Measurements from ENCODE around the gene YPEL5.
A peak's percentile ranks its signal among the peaks of the same experiment; 100 is the strongest.

The YPEL5 gene

DNA sequence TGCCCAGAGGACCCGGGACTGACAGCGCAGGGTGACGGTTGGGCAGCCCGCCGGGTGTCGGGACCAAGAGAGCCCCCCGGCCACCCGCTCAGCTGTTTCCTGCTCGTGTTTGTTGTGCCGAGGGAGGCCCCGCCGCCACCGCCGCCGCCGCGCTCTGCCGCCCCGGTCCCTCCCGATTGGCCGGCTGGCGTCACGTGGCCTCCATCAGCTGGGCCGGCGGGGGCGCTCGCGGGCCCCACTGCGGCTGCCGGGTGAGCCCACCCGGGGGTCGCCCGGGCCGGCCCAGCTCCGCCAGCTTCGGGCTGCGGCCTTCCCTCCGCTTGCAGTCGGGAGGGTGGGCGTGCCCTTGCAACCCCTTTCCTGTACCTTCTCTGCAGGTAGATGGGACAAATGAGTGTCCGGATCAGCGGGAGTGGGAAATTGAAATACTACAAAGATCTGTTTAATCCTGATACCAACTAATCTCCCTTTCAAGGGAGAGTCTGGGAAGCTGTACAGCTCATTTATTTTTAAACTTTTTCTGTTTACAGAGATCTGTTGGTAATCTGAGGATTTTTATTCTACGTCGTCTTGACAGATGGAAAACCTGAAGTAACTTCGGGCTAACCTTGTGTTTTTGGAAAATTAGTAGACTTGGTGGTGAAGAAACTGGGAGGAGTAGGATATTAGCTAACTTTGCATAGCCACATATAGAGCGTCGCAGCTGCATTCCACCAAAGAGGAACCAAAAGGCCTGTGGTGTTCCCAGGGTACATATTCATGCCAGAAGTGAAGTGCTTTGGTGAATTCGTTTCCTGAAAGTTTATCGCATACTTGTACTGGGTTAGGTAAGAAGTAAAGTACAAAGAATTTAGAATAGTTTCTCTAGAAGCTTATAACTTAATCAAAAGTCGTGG, 1.2 kb downstream of the YPEL5 start:
- H3K9ac ChIP-seq (ENCODE audit: low read depth, low read length, poor library complexity, severe bottlenecking), result peak overlapping the region; percentile 69
- H3F3A ChIP-seq (ENCODE audit: low read depth), result no peaks in the 10 kb centered on the region
- H3K4me1 ChIP-seq (ENCODE audit: insufficient read depth, low read length, poor library complexity, severe bottlenecking), result peaks cover 33% of the 10 kb centered on the region
- H3K79me2 ChIP-seq (ENCODE audit: insufficient read depth, low read length), result peaks cover 36% of the 10 kb centered on the region
- H3K9me3 ChIP-seq (ENCODE audit: insufficient read depth, low read depth, low read length), result no peaks in the 10 kb centered on the region
- peak; percentile 42 for TF ChIP-seq CTCF (conservative IDR thresholded peaks at IDR 0.05; ENCODE audit: low read length)
- TF ChIP-seq EZH2phosphoT487 (IDR thresholded peaks at IDR 0.05; ENCODE audit: borderline replicate concordance), result no peak
- H3K27me3 ChIP-seq (ENCODE audit: insufficient read depth, low read length, poor library complexity, severe bottlenecking), result no peaks in the 10 kb centered on the region
- peak overlapping the region; percentile 79 for H3K4me3 ChIP-seq (ENCODE audit: low read length, poor library complexity, severe bottlenecking)
- peak overlapping the region; percentile 77 for H3K4me2 ChIP-seq (ENCODE audit: low read depth, low read length, poor library complexity, severe bottlenecking)
- peak overlapping the region; percentile 59 for H2AFZ ChIP-seq (ENCODE audit: low read length)
- peaks cover 36% of the 10 kb centered on the region for H4K20me1 ChIP-seq (ENCODE audit: insufficient read depth, low read length, poor library complexity, severe bottlenecking)
- no peaks in the 10 kb centered on the region for H3K9me2 ChIP-seq (replicated peaks; ENCODE audit: low read depth, low read length)
- no peaks in the 10 kb centered on the region for H3K36me3 ChIP-seq (ENCODE audit: insufficient read depth, low read length)

DNA sequence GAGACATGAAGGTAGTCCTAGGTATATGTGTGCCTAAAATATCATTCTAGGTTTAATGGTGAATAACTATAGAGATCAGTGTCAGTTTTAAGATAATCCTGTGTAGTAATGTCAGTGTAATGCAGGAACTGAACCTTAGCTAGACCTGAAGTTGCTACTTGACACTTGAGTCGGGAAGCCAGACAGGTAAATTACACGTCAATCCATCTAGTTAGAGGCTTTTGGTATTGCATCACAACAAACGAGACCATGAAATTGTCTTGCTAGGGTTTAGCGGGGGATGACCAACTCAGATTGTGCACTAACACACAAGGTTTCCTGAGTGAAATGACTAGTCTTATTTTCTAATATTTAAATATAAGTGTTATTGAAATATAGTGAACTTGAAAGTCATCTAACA, 2.0 kb downstream of the YPEL5 start:
- peaks cover under 1% of the 10 kb centered on the region; the same call in 1 of the 2 replicates for H3K36me3 ChIP-seq (ENCODE audit: insufficient read depth, low read length)
- H3K79me2 ChIP-seq (ENCODE audit: insufficient read depth, low read length), result peaks cover 45% of the 10 kb centered on the region
- H3K4me1 ChIP-seq (ENCODE audit: insufficient read depth, low read length, poor library complexity, severe bottlenecking), result peaks cover 33% of the 10 kb centered on the region
- no peak overlapping the region for H2AFZ ChIP-seq (ENCODE audit: low read length)
- peak overlapping the region; percentile 69 for H3K9ac ChIP-seq (ENCODE audit: low read depth, low read length, poor library complexity, severe bottlenecking)
- no peaks in the 10 kb centered on the region for H3K9me3 ChIP-seq (ENCODE audit: insufficient read depth, low read depth, low read length)
- peak overlapping the region; percentile 79 for H3K4me3 ChIP-seq (ENCODE audit: low read length, poor library complexity, severe bottlenecking)
- H3K4me2 ChIP-seq (ENCODE audit: low read depth, low read length, poor library complexity, severe bottlenecking), result peak overlapping the region; percentile 77
- peaks cover 39% of the 10 kb centered on the region for H4K20me1 ChIP-seq (ENCODE audit: insufficient read depth, low read length, poor library complexity, severe bottlenecking)
- no peaks in the 10 kb centered on the region for H3K9me2 ChIP-seq (replicated peaks; ENCODE audit: low read depth, low read length)
- no peaks in the 10 kb centered on the region for H3F3A ChIP-seq (ENCODE audit: low read depth)
- H3K27me3 ChIP-seq (ENCODE audit: insufficient read depth, low read length, poor library complexity, severe bottlenecking), result no peaks in the 10 kb centered on the region
- no peak for TF ChIP-seq CTCF (conservative IDR thresholded peaks at IDR 0.05; ENCODE audit: low read length)
- no peak for TF ChIP-seq EZH2phosphoT487 (IDR thresholded peaks at IDR 0.05; ENCODE audit: borderline replicate concordance)

DNA sequence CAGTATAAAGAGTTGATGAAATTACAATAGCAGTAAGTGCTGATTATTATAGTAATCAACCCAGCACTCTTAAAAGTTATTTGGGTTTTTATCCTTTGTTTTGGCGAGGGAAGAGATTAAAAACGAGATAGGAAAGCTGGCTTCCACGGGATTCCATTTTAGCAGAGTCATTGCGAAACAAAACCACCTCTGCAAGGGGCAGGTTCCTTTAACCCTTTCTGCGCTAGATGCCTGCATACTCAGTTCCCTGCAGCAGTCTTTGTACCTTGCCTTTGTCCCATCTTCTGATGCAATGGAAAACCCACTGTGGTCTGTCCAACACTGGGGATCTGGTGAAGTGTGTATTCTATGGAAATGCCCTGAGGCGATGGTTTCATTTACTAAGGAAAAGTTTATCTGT, 2.7 kb downstream of the YPEL5 start:
- H3K4me2 ChIP-seq (ENCODE audit: low read depth, low read length, poor library complexity, severe bottlenecking), result peak overlapping the region; percentile 77
- peak overlapping the region; percentile 45 for H3K4me3 ChIP-seq (ENCODE audit: low read length, poor library complexity, severe bottlenecking)
- no peak for TF ChIP-seq EZH2phosphoT487 (IDR thresholded peaks at IDR 0.05; ENCODE audit: borderline replicate concordance)
- no peak for TF ChIP-seq CTCF (conservative IDR thresholded peaks at IDR 0.05; ENCODE audit: low read length)
- H3K9me2 ChIP-seq (replicated peaks; ENCODE audit: low read depth, low read length), result no peaks in the 10 kb centered on the region
- H3K27me3 ChIP-seq (ENCODE audit: insufficient read depth, low read length, poor library complexity, severe bottlenecking), result no peaks in the 10 kb centered on the region
- peaks cover 3% of the 10 kb centered on the region; the same call in 1 of the 2 replicates for H3K36me3 ChIP-seq (ENCODE audit: insufficient read depth, low read length)
- H2AFZ ChIP-seq (ENCODE audit: low read length), result no peak overlapping the region
- no peaks in the 10 kb centered on the region for H3F3A ChIP-seq (ENCODE audit: low read depth)
- no peaks in the 10 kb centered on the region for H3K9me3 ChIP-seq (ENCODE audit: insufficient read depth, low read depth, low read length)
- H3K4me1 ChIP-seq (ENCODE audit: insufficient read depth, low read length, poor library complexity, severe bottlenecking), result peaks cover 33% of the 10 kb centered on the region
- H3K79me2 ChIP-seq (ENCODE audit: insufficient read depth, low read length), result peaks cover 50% of the 10 kb centered on the region
- H3K9ac ChIP-seq (ENCODE audit: low read depth, low read length, poor library complexity, severe bottlenecking), result peak overlapping the region; percentile 44
- H4K20me1 ChIP-seq (ENCODE audit: insufficient read depth, low read length, poor library complexity, severe bottlenecking), result peaks cover 46% of the 10 kb centered on the region

All from Loucy (cell line).